Calu3 (cell line): ENCODE measurements around the gene FLYWCH2. TPM values are rescaled to one million over a fixed set of nuclear protein-coding genes. Genes with fewer than 3 reads are reported as not detected.

Experiments used
- Bru-seq: library from RNA; stranded (reverse); fragments of 400-500 nt; gene quantifications from one replicate; lab custom pipeline; 2021; lab: Mats Ljungman, UMichigan
- BruChase-seq, 2 experiments: library from RNA; stranded (reverse); fragments of 400-500 nt; gene quantifications; one replicate each; lab custom pipeline; 2021; lab: Mats Ljungman, UMichigan
- BruUV-seq: library from RNA; stranded (reverse); fragments of 400-500 nt; replicated peaks from 2 replicates; lab custom pipeline; 2021; lab: Mats Ljungman, UMichigan
- CTCF ChIA-PET: fragments of 300-600 bp; sonication (Branson Sonifier 250); formaldehyde crosslinking; loops from one replicate; lab custom pipeline; 2022; ENCODE audit warnings: antibody characterized with exemption; lab: Charles Lee
- DNase-seq: peaks from one replicate; pipeline ENCODE4 v3.0.0; 2022
- H3K27ac Mint-ChIP-seq: one replicate; pipeline ENCODE4 v1.8.0; 2022; ENCODE audit warnings: mixed read lengths; ENCODE audit not compliant: unreplicated experiment
- H3K27me3 Mint-ChIP-seq: one replicate; pipeline ENCODE4 v1.8.0; 2022; ENCODE audit warnings: mixed read lengths; ENCODE audit not compliant: unreplicated experiment
- H3K36me3 Mint-ChIP-seq: one replicate; pipeline ENCODE4 v1.8.0; 2022; ENCODE audit warnings: mild to moderate bottlenecking, moderate library complexity, mixed read lengths; ENCODE audit not compliant: insufficient read depth, unreplicated experiment
- H3K4me1 Mint-ChIP-seq: one replicate; pipeline ENCODE4 v1.8.0; 2022; ENCODE audit warnings: mild to moderate bottlenecking, low read depth, mixed read lengths; ENCODE audit not compliant: unreplicated experiment
- H3K4me3 Mint-ChIP-seq: one replicate; pipeline ENCODE4 v1.8.0; 2022; ENCODE audit warnings: mild to moderate bottlenecking, low read depth, moderate library complexity, mixed read lengths; ENCODE audit not compliant: unreplicated experiment
- H3K9me3 Mint-ChIP-seq: one replicate; pipeline ENCODE4 v1.8.0; 2022; ENCODE audit warnings: low read depth, mixed read lengths; ENCODE audit not compliant: unreplicated experiment
- intact Hi-C: fragments of 100-400 bp; cut with micrococcal nuclease; formaldehyde crosslinking; loops from one replicate; pipeline ENCODE4 v1.10.0; 2022; ENCODE audit not compliant: unreplicated experiment
- long read RNA-seq: library from polyadenylated mRNA; stranded (forward); transcript quantifications from one replicate; pipeline ENCODE4 v2.0.0, GENCODE V29; 2022
- total RNA-seq: library from RNA; stranded (reverse); gene quantifications from 2 replicates; pipeline ENCODE4 v1.2.3, GENCODE V29; 2022
- TF ChIP-seq, protein P1 (sequence below): fragments of 200-600 bp; IDR thresholded peaks from one replicate; pipeline ENCODE4 v1.8.0; 2022; ENCODE audit warnings: antibody characterized with exemption; ENCODE audit not compliant: unreplicated experiment

FLYWCH2 gene, protein sequence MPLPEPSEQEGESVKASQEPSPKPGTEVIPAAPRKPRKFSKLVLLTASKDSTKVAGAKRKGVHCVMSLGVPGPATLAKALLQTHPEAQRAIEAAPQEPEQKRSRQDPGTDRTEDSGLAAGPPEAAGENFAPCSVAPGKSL
- total RNA-seq (10.8 and 13.0 TPM in 2 replicates), Bru-seq, nascent RNA (percentile 39 among the genes with signal in this experiment), BruChase-seq, experiment 1, labeled RNA remaining after a 6-hour chase (percentile 46 among the genes with signal in this experiment), BruChase-seq, experiment 2, labeled RNA remaining after a 2-hour chase (percentile 47 among the genes with signal in this experiment)
- long read RNA-seq, transcript FLYWCH2-202 (4 exons, 1,036 nt), result major isoform, 17 of 23 reads
- long read RNA-seq, partial matches to known transcripts, result 0 of 23 reads
- long read RNA-seq, other reads (novel, unspliced or antisense), result 6 of 23 reads

- CTCF ChIA-PET, result interaction anchor here (0.7 to 2.1 kb wide), 11 partner anchors 9 to 44 kb away, joined by 3 to 9 read pairs (median 6); partner anchors contain the start of genes FLYWCH1 and PRSS22
- intact Hi-C loops, result no loop called here
- H3K27ac Mint-ChIP-seq, result peak within 1 kb of the TSS; percentile 79
- peak within 1 kb of the TSS; percentile 90 for H3K4me3 Mint-ChIP-seq
- peaks cover 28% of the 10 kb centered on the region for H3K36me3 Mint-ChIP-seq
- TF ChIP-seq, protein P1, sequence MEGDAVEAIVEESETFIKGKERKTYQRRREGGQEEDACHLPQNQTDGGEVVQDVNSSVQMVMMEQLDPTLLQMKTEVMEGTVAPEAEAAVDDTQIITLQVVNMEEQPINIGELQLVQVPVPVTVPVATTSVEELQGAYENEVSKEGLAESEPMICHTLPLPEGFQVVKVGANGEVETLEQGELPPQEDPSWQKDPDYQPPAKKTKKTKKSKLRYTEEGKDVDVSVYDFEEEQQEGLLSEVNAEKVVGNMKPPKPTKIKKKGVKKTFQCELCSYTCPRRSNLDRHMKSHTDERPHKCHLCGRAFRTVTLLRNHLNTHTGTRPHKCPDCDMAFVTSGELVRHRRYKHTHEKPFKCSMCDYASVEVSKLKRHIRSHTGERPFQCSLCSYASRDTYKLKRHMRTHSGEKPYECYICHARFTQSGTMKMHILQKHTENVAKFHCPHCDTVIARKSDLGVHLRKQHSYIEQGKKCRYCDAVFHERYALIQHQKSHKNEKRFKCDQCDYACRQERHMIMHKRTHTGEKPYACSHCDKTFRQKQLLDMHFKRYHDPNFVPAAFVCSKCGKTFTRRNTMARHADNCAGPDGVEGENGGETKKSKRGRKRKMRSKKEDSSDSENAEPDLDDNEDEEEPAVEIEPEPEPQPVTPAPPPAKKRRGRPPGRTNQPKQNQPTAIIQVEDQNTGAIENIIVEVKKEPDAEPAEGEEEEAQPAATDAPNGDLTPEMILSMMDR, result no peak
- peak; percentile 100 for DNase-seq
- H3K27me3 Mint-ChIP-seq, result no peaks in the 10 kb centered on the region
- peaks cover 7% of the 10 kb centered on the region for H3K4me1 Mint-ChIP-seq
- peaks cover 3% of the 10 kb centered on the region for H3K9me3 Mint-ChIP-seq
- no TSS peak for BruUV-seq
Measured at GRCh38 chr16:2882650-2883457, at the start of gene FLYWCH2. TSS of gene FLYWCH2 (plus strand) at chr16:2883215. CDS start at chr16:2896450, 13,235 bp downstream.

- intact Hi-C loops, result no loop called here
- DNase-seq, result no peak
- Mint-ChIP-seq H3K36me3 (peaks cover 24% of the 10 kb centered on the region), H3K4me1 (peaks cover 43% of the 10 kb centered on the region), H3K9me3 (no peaks in the 10 kb centered on the region), H3K27me3 (no peaks in the 10 kb centered on the region), H3K4me3 (no peak overlapping the region), H3K27ac (no peak overlapping the region)
- BruUV-seq, result no TSS peak
- CTCF ChIA-PET, result no interaction called here
- TF ChIP-seq, protein P1, result no peak
Measured at GRCh38 chr16:2833776-2834175, 49.2 kb upstream of the FLYWCH2 start.

DNA sequence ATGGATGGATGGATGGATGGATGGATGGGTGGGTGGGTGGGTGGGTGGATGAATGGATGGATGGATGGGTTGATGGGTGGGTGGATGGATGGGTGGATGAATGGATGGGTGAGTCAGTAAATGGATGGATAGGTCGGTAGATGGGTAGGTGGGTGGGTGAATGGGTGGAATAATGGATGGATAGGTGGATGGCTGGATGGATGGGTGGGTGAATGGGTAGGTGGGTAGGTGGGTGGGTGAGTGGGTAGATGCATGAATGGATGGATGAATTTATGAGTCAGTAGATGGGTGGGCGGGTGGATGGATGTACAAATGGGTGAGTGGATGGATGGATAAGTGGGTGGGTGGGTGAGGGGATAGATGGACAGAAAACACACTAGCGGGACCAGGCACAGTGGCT, 48.0 kb upstream of the FLYWCH2 start:
- Mint-ChIP-seq H3K4me1 (peaks cover 51% of the 10 kb centered on the region), H3K9me3 (no peaks in the 10 kb centered on the region), H3K27me3 (no peaks in the 10 kb centered on the region), H3K36me3 (peaks cover 30% of the 10 kb centered on the region), H3K4me3 (peak overlapping the region; percentile 52), H3K27ac (peak overlapping the region; percentile 94)
- DNase-seq, result no peak
- CTCF ChIA-PET, result interaction anchor here (0.6 kb wide), 1 partner anchor 82 kb away, joined by 3 read pairs; the partner anchor contains the start of gene SRRM2
- intact Hi-C loops, result loop anchor here (5.0 kb wide), 1 partner anchor 58 kb away; the partner anchor contains the start of gene ELOB
- TF ChIP-seq, protein P1, result no peak
- BruUV-seq, result no TSS peak
